Central memory CD8-positive, alpha-beta T cell (primary cell): Measurements from ENCODE around the gene FOLR2.

Source experiments
- ATAC-seq: fragments of 150-1000 bp; cut with Tn5 transposase; replicated peaks from 2 replicates; pipeline ENCODE4 v1.10.0; 2022; ENCODE audit warnings: mild to moderate bottlenecking, moderate FRiP score, moderate number of reproducible peaks; ENCODE audit not compliant: poor library complexity, severe bottlenecking; ENCODE audit errors: extremely low read depth
- DNase-seq, 2 donors: peaks; one replicate each; pipeline ENCODE4 v3.0.0; 2021; ENCODE audit warnings: low spot score in 2 of 2
- H3K27ac Mint-ChIP-seq: one replicate; pipeline ENCODE4 v1.8.0; 2022; ENCODE audit warnings: low read depth, mild to moderate bottlenecking, moderate library complexity, mixed read lengths
- H3K27me3 Mint-ChIP-seq: one replicate; pipeline ENCODE4 v1.8.0; 2022; ENCODE audit warnings: mixed read lengths
- H3K36me3 Mint-ChIP-seq: one replicate; pipeline ENCODE4 v1.8.0; 2022; ENCODE audit warnings: mild to moderate bottlenecking, moderate library complexity, mixed read lengths; ENCODE audit not compliant: insufficient read depth
- H3K4me1 Mint-ChIP-seq: one replicate; pipeline ENCODE4 v1.8.0; 2022; ENCODE audit warnings: mixed read lengths
- H3K4me3 Mint-ChIP-seq: one replicate; pipeline ENCODE4 v1.8.0; 2022; ENCODE audit warnings: mild to moderate bottlenecking, moderate library complexity, mixed read lengths
- H3K9me3 Mint-ChIP-seq: one replicate; pipeline ENCODE4 v1.8.0; 2022; ENCODE audit warnings: mixed read lengths

The FOLR2 gene

GRCh38 chr11:72228229-72228843 is 11.7 kb downstream of the FOLR2 start:
- no peak overlapping the region for H3K27ac Mint-ChIP-seq
- H3K4me1 Mint-ChIP-seq: peaks cover 34% of the 10 kb centered on the region
- H3K4me3 Mint-ChIP-seq: no peak overlapping the region
- ATAC-seq: no peak
- peaks cover 22% of the 10 kb centered on the region for H3K36me3 Mint-ChIP-seq
- no peaks in the 10 kb centered on the region for H3K27me3 Mint-ChIP-seq
- DNase-seq: no peak
- H3K9me3 Mint-ChIP-seq: no peaks in the 10 kb centered on the region

DNA sequence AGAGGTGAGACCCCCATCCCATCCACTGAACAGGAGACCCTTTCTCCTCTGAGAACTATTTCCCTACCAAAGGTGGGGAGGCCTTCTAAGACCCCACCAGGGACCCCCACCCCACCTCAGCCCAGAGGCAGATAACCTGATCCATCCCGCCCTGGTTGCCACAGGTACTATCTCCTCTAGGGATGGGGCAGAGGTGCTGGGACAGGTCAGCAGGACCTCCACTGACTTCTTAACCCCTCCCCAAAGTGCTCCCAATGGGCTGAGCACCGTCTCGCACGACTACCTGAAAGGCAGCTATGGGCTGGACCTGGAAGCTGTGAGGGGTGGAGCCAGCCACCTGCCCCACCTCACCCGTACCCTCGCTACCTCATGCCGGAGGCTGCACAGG is 12.2 kb downstream of the FOLR2 start:
- ATAC-seq: no peak
- peaks cover 22% of the 10 kb centered on the region for H3K36me3 Mint-ChIP-seq
- H3K4me3 Mint-ChIP-seq: no peak overlapping the region
- DNase-seq: no peak
- no peaks in the 10 kb centered on the region for H3K27me3 Mint-ChIP-seq
- H3K27ac Mint-ChIP-seq: no peak overlapping the region
- peaks cover 34% of the 10 kb centered on the region for H3K4me1 Mint-ChIP-seq
- H3K9me3 Mint-ChIP-seq: no peaks in the 10 kb centered on the region

GRCh38 chr11:72229336-72229924 is 12.8 kb downstream of the FOLR2 start:
- Mint-ChIP-seq H3K27ac (no peak overlapping the region), H3K4me1 (peaks cover 34% of the 10 kb centered on the region), H3K36me3 (peaks cover 20% of the 10 kb centered on the region), H3K4me3 (no peak overlapping the region), H3K27me3 (no peaks in the 10 kb centered on the region), H3K9me3 (no peaks in the 10 kb centered on the region)
- ATAC-seq: no peak
- peak in 1 of 2 donors; percentile 11 for DNase-seq

- H3K36me3 Mint-ChIP-seq: peaks cover 20% of the 10 kb centered on the region
Measured at GRCh38 chr11:72229925-72230763, 13.6 kb downstream of the FOLR2 start.

GRCh38 chr11:72230764-72231365 is 14.3 kb downstream of the FOLR2 start:
- Mint-ChIP-seq H3K4me1 (peaks cover 28% of the 10 kb centered on the region), H3K27me3 (no peaks in the 10 kb centered on the region), H3K36me3 (peaks cover 25% of the 10 kb centered on the region), H3K4me3 (no peak overlapping the region), H3K27ac (no peak overlapping the region), H3K9me3 (no peaks in the 10 kb centered on the region)
- no peak for DNase-seq
- ATAC-seq: no peak

More at GRCh38 chr11:72229925-72230763, 13.6 kb downstream of the FOLR2 start:
- no peaks in the 10 kb centered on the region for H3K9me3 Mint-ChIP-seq
- DNase-seq: no peak
- ATAC-seq: no peak
- no peak overlapping the region for H3K27ac Mint-ChIP-seq
- peaks cover 36% of the 10 kb centered on the region for H3K4me1 Mint-ChIP-seq
- H3K27me3 Mint-ChIP-seq: no peaks in the 10 kb centered on the region
- no peak overlapping the region for H3K4me3 Mint-ChIP-seq

DNA sequence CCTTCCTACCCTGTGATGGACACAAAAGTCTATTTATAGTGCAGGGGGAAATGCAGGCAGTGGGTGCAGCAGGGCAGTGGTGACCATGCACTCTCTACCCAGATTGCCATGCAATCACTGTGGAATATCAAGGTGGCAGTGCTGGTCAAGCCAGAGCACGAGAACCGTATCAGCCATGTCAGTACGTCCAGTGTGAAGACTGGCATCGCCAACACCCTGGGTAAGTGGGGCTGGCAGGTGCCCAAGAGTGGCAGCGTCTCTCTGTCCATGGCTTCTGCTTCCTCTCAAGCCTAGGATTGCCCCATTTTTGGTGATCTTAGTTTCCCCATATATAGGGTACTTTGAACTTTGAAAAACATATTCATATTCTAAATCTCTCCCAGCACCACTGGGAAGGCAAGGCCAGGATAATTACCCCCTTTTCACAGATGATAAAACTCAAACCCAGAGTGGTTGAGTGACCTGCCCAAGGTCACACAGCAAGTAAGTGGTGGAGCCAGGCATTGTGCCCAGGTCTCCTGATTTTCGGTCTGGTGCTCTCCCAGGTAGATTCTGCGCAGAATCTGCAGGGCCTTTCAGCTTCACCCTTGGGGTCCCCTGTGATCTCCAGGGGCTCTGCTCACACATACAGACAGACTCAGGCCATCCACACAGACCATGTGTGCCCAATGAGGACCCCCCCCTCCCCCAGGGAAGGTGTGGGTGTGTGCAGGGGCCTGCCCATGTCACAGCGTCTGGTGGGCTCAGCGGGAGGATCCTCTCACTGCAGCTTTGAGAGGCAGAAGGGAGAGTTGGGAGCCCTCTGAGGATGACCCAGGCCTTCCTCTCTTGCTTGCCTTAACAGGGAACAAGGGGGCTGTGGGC is 15.0 kb downstream of the FOLR2 start:
- no peaks in the 10 kb centered on the region for H3K9me3 Mint-ChIP-seq
- ATAC-seq (no peak), DNase-seq (no peak)
- H3K27ac Mint-ChIP-seq: no peak overlapping the region
- no peaks in the 10 kb centered on the region for H3K27me3 Mint-ChIP-seq
- peaks cover 25% of the 10 kb centered on the region for H3K36me3 Mint-ChIP-seq
- H3K4me3 Mint-ChIP-seq: no peak overlapping the region
- H3K4me1 Mint-ChIP-seq: peaks cover 27% of the 10 kb centered on the region

DNA sequence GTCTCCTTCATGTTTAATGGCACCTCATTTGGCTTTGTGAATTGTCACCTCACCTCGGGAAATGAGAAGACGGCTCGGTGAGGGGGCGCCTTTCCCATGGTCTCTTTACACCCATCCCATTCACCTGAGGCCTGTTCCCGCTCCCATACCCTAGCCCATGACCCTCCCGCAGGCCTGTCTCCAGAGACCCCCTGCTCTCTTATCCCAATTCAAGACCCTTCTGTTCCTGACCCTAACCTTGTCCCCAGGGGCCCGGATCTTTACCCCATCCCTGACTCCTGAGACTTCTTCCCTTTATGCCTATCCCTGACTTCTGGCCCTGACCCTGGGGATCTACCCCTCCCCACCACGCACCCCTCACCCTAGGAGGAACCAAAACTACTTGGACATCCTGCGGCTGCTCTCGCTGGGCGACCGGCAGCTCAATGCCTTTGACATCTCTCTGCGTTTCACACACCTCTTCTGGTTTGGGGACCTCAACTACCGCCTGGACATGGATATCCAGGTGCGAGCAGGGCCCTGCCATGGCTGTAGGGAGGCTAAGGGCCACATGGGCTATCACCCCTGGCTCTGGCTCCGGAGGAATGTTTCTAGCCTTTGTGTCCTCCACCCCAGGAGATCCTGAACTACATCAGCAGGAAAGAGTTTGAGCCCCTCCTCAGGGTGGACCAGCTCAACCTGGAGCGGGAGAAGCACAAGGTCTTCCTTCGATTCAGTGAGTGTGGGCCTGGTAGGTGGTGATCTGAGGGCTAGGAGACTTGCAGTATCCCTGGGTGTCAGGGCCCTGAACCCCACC is 15.9 kb downstream of the FOLR2 start:
- no peaks in the 10 kb centered on the region for H3K9me3 Mint-ChIP-seq
- H3K4me1 Mint-ChIP-seq: peaks cover 27% of the 10 kb centered on the region
- no peak overlapping the region for H3K27ac Mint-ChIP-seq
- H3K4me3 Mint-ChIP-seq: no peak overlapping the region
- DNase-seq: peak in 1 of 2 donors; percentile 9
- H3K36me3 Mint-ChIP-seq: peaks cover 29% of the 10 kb centered on the region
- no peak for ATAC-seq
- H3K27me3 Mint-ChIP-seq: no peaks in the 10 kb centered on the region

DNA sequence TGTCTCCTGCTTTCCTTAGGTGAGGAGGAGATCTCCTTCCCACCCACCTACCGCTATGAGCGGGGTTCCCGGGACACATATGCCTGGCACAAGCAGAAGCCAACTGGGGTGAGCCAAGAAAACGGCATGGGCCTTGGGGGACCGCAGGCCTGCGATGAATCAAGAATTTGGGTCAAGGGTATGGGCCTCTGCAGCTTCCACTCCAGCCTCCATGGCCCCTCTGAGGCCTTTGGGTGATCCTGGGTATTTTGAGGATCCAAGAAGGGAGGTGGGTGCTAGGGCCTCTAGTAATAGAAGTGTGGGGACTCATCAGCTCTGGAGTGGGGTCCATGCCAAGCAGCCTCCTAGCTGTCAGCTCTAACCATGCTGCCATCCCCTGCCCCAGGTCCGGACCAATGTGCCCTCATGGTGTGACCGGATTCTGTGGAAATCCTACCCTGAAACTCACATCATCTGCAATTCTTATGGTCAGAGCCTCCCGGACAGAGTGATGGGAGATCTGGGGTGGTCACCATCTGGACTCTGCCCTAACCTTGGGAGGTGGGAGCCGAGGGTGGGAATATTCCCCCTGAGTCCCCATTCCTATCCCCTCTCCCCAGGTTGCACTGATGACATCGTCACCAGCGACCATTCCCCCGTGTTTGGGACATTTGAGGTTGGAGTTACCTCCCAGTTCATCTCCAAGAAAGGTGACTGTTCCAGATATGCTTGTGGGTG is 16.6 kb downstream of the FOLR2 start:
- Mint-ChIP-seq H3K4me1 (peaks cover 27% of the 10 kb centered on the region), H3K4me3 (no peak overlapping the region), H3K27ac (no peak overlapping the region), H3K9me3 (no peaks in the 10 kb centered on the region), H3K27me3 (no peaks in the 10 kb centered on the region), H3K36me3 (peaks cover 29% of the 10 kb centered on the region)
- no peak for ATAC-seq
- peak in 1 of 2 donors; percentile 8 for DNase-seq

- Mint-ChIP-seq H3K4me3 (no peak overlapping the region), H3K36me3 (peaks cover 26% of the 10 kb centered on the region), H3K27me3 (peaks cover 2% of the 10 kb centered on the region), H3K27ac (peak overlapping the region; percentile 69), H3K4me1 (peaks cover 23% of the 10 kb centered on the region), H3K9me3 (no peaks in the 10 kb centered on the region)
- ATAC-seq (no peak), DNase-seq (no peak)
Measured at GRCh38 chr11:72233773-72234513, 17.3 kb downstream of the FOLR2 start.

DNA sequence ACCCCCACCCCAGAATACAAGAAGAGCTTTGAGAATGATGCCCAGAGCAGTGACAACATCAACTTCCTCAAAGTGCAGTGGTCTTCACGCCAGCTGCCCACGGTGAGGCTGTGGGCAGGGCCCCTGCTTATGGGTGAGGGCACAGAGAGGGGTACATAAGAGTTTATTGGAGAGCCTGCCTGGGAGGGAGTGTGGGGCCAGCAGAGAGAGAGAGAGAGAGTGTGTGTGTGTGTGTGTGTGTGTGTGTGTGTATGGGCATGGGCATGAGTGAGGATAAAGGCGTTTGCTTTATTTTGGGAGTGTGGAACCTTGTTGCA is 17.9 kb downstream of the FOLR2 start:
- Mint-ChIP-seq H3K4me1 (peaks cover 22% of the 10 kb centered on the region), H3K27me3 (peaks cover 7% of the 10 kb centered on the region), H3K9me3 (no peaks in the 10 kb centered on the region), H3K36me3 (peaks cover 26% of the 10 kb centered on the region), H3K27ac (peak overlapping the region; percentile 69), H3K4me3 (no peak overlapping the region)
- ATAC-seq: no peak
- DNase-seq: no peak

GRCh38 chr11:72234920-72235319 is 18.3 kb downstream of the FOLR2 start:
- peak overlapping the region; percentile 69 for H3K27ac Mint-ChIP-seq
- H3K4me1 Mint-ChIP-seq: peaks cover 23% of the 10 kb centered on the region
- H3K27me3 Mint-ChIP-seq: peaks cover 9% of the 10 kb centered on the region
- no peak for DNase-seq
- no peaks in the 10 kb centered on the region for H3K9me3 Mint-ChIP-seq
- no peak overlapping the region for H3K4me3 Mint-ChIP-seq
- ATAC-seq: no peak
- peaks cover 24% of the 10 kb centered on the region for H3K36me3 Mint-ChIP-seq
